Spleen (tissue), 7 donors: ENCODE results near the gene RFPL3.

Source experiments
- POLR2A ChIP-seq, 3 donors: fragments of 450-650 bp; IDR thresholded peaks; one replicate each; pipeline ENCODE4 v1.5.1; 2017; ENCODE audit warnings: antibody characterized with exemption in 3 of 3, mild to moderate bottlenecking in 1 of 3
- POLR2AphosphoS5 ChIP-seq, 3 donors: sonication (generic); formaldehyde crosslinking; IDR thresholded peaks; one replicate each; pipeline ENCODE4 v1.5.1; 2017; ENCODE audit warnings: antibody characterized with exemption in 3 of 3
- TF ChIP-seq, protein P1 (sequence below), 11 experiments: fragments of 200-600 bp in 7 of 11; fragments of 450-650 bp in 4 of 11; sonication (generic) in 4 of 11; IDR thresholded peaks in 8 of 11; conservative IDR thresholded peaks in 3 of 11; 1 replicate in 7 of 11; 2 replicates in 4 of 11; pipeline versions ENCODE4 v1.4.0 to v1.8.0; 2016 to 2021; ENCODE audit warnings: antibody characterized with exemption in 11 of 11, inconsistent platforms in 4 of 11, mild to moderate bottlenecking in 1 of 11
- donor health status: DM: no; HTN: no; CAD: no; lungs with moderate emphysema.
- donor health status: DM: no; HTN: no; CAD: no.
- donor health status: DM: no; HTN: no; CAD: no.

DNA sequence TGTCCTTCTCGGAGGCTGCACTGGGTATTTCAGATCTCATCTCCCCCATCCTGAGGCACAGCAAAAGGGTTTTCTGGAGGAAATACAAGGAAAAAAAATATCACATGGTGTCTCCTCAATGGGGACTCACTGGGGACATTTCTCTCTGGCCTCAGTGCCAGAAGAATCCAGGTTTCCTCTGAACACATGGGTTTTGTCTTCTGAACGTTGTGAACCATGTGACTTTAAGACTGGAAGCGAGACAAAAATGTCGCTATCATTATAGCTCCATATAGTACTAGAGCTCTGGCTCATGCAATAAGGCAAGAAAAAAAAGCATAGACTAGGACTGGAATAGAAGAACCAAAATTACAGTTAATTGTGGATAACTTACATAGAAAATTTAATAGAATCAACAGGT is 44.9 kb upstream of the RFPL3 start:
- TF ChIP-seq, protein P1, sequence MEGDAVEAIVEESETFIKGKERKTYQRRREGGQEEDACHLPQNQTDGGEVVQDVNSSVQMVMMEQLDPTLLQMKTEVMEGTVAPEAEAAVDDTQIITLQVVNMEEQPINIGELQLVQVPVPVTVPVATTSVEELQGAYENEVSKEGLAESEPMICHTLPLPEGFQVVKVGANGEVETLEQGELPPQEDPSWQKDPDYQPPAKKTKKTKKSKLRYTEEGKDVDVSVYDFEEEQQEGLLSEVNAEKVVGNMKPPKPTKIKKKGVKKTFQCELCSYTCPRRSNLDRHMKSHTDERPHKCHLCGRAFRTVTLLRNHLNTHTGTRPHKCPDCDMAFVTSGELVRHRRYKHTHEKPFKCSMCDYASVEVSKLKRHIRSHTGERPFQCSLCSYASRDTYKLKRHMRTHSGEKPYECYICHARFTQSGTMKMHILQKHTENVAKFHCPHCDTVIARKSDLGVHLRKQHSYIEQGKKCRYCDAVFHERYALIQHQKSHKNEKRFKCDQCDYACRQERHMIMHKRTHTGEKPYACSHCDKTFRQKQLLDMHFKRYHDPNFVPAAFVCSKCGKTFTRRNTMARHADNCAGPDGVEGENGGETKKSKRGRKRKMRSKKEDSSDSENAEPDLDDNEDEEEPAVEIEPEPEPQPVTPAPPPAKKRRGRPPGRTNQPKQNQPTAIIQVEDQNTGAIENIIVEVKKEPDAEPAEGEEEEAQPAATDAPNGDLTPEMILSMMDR (IDR thresholded peaks at IDR 0.05 in 8 of 11, conservative IDR thresholded peaks at IDR 0.05 in 3 of 11) = no peak
- TF ChIP-seq POLR2AphosphoS5 (IDR thresholded peaks at IDR 0.05) = no peak
- no peak for TF ChIP-seq POLR2A (IDR thresholded peaks at IDR 0.05)
